Measurements from ENCODE around the gene PTPRG.

- TF ChIP-seq CTCF (IDR thresholded peaks at IDR 0.05 in 2 of 3, conservative IDR thresholded peaks at IDR 0.05 in 1 of 3; ENCODE audit: borderline replicate concordance in 1 of 3, insufficient read depth in 1 of 3, low read depth in 2 of 3, low read length in 2 of 3) (no peak), SIN3A (IDR thresholded peaks at IDR 0.05; ENCODE audit: low read depth) (no peak)
These were observed 345.9 kb downstream of the PTPRG start for GRCh38 chr3:61907210-61907795.
